ENCODE results near the gene CARD11.

Gene CARD11

GRCh38 chr7:3043544-3044371 lies at the start of gene CARD11:
Gene CARD11, minus strand, starts transcription at chr7:3043867. Its CDS starts 85,361 bp downstream, at chr7:2958506.
- peak; percentile 44 for DNase-seq

- peak; percentile 54 for DNase-seq
These were observed 48.8 kb upstream of the CARD11 start for GRCh38 chr7:3092468-3092867.

GRCh38 chr7:3091631-3092030 lies 48.0 kb upstream of the CARD11 start:
- DNase-seq: no peak

GRCh38 chr7:3089493-3089892 lies 45.8 kb upstream of the CARD11 start:
- no peak for DNase-seq

- DNase-seq: no peak
These were observed 43.6 kb upstream of the CARD11 start for GRCh38 chr7:3087243-3087755.

GRCh38 chr7:3083350-3083749 lies 39.7 kb upstream of the CARD11 start:
- no peak for DNase-seq

GRCh38 chr7:3082831-3083230 lies 39.2 kb upstream of the CARD11 start:
- DNase-seq: no peak

- DNase-seq: no peak
These were observed 38.7 kb upstream of the CARD11 start for GRCh38 chr7:3082386-3082785.

GRCh38 chr7:3080106-3080505 lies 36.4 kb upstream of the CARD11 start:
- no peak for DNase-seq

- DNase-seq: no peak
These were observed 34.8 kb upstream of the CARD11 start for GRCh38 chr7:3078514-3078913.

GRCh38 chr7:3076700-3077099 lies 33.0 kb upstream of the CARD11 start:
- no peak for DNase-seq

- DNase-seq: no peak
These were observed 32.5 kb upstream of the CARD11 start for GRCh38 chr7:3076163-3076562.

- no peak for DNase-seq
These were observed 31.8 kb upstream of the CARD11 start for GRCh38 chr7:3075441-3075840.

GRCh38 chr7:3074459-3074821 lies 30.8 kb upstream of the CARD11 start:
- DNase-seq: no peak

GRCh38 chr7:3073763-3074458 lies 30.2 kb upstream of the CARD11 start:
- DNase-seq: no peak

- DNase-seq: no peak
These were observed 27.2 kb upstream of the CARD11 start for GRCh38 chr7:3070908-3071307.

GRCh38 chr7:3069771-3070449 lies 26.2 kb upstream of the CARD11 start:
- no peak for DNase-seq

GRCh38 chr7:3068530-3068929 lies 24.9 kb upstream of the CARD11 start:
- DNase-seq: no peak

- no peak for DNase-seq
These were observed 24.1 kb upstream of the CARD11 start for GRCh38 chr7:3067606-3068380.

- no peak for DNase-seq
These were observed 23.5 kb upstream of the CARD11 start for GRCh38 chr7:3067193-3067592.

GRCh38 chr7:3066506-3066905 lies 22.8 kb upstream of the CARD11 start:
- no peak for DNase-seq

- DNase-seq: peak; percentile 35
These were observed 22.1 kb upstream of the CARD11 start for GRCh38 chr7:3065724-3066143.

GRCh38 chr7:3064067-3064466 lies 20.4 kb upstream of the CARD11 start:
- DNase-seq: no peak

Data from activated T-cell treated with anti-CD3 and anti-CD28 coated beads for 4 hours (primary cell).